ENCODE measurements around the gene OSBPL6.

DNA sequence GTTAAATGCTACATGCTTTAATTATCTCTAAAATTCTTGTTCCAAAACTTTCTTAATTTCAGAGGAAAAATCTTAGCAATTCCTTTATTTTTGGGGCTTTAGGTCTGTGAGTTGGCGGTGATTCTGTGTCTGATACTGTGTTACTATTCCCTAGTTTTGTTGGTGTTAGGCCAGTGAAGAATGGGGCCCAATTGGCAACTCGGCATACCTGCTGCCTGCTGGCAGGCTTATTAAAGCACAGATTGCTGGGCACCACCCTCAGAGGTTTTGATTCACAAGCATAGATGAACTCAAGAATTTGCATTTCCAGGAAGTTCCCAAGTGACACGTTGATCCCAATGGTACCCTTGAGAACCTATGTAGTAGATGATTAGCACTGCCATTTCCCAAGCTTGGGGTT, 101.6 kb downstream of the OSBPL6 start:
- TF ChIP-seq, protein P1, sequence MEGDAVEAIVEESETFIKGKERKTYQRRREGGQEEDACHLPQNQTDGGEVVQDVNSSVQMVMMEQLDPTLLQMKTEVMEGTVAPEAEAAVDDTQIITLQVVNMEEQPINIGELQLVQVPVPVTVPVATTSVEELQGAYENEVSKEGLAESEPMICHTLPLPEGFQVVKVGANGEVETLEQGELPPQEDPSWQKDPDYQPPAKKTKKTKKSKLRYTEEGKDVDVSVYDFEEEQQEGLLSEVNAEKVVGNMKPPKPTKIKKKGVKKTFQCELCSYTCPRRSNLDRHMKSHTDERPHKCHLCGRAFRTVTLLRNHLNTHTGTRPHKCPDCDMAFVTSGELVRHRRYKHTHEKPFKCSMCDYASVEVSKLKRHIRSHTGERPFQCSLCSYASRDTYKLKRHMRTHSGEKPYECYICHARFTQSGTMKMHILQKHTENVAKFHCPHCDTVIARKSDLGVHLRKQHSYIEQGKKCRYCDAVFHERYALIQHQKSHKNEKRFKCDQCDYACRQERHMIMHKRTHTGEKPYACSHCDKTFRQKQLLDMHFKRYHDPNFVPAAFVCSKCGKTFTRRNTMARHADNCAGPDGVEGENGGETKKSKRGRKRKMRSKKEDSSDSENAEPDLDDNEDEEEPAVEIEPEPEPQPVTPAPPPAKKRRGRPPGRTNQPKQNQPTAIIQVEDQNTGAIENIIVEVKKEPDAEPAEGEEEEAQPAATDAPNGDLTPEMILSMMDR (IDR thresholded peaks at IDR 0.05 in 2 of 3, conservative IDR thresholded peaks at IDR 0.05 in 1 of 3; ENCODE audit: control insufficient read depth in 2 of 3, extremely low read depth in 1 of 3, insufficient read depth in 1 of 3, low read depth in 3 of 3, low read length in 3 of 3): no peak
- TF ChIP-seq POLR2A (IDR thresholded peaks at IDR 0.05; ENCODE audit: low read depth, low read length) (no peak), TBL1XR1 (IDR thresholded peaks at IDR 0.05; ENCODE audit: low read depth, low read length) (no peak), SIN3A (IDR thresholded peaks at IDR 0.05; ENCODE audit: low read depth, low read length) (no peak), POLR2AphosphoS5 (IDR thresholded peaks at IDR 0.05; ENCODE audit: low read length) (no peak), IKZF1 (conservative IDR thresholded peaks at IDR 0.05) (no peak), BCL11A (IDR thresholded peaks at IDR 0.05; ENCODE audit: low read depth, low read length) (no peak), NBN (IDR thresholded peaks at IDR 0.05) (no peak)
- TF ChIP-seq, protein P2, sequence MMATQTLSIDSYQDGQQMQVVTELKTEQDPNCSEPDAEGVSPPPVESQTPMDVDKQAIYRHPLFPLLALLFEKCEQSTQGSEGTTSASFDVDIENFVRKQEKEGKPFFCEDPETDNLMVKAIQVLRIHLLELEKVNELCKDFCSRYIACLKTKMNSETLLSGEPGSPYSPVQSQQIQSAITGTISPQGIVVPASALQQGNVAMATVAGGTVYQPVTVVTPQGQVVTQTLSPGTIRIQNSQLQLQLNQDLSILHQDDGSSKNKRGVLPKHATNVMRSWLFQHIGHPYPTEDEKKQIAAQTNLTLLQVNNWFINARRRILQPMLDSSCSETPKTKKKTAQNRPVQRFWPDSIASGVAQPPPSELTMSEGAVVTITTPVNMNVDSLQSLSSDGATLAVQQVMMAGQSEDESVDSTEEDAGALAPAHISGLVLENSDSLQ (IDR thresholded peaks at IDR 0.05): no peak
- TF ChIP-seq, protein P3, sequence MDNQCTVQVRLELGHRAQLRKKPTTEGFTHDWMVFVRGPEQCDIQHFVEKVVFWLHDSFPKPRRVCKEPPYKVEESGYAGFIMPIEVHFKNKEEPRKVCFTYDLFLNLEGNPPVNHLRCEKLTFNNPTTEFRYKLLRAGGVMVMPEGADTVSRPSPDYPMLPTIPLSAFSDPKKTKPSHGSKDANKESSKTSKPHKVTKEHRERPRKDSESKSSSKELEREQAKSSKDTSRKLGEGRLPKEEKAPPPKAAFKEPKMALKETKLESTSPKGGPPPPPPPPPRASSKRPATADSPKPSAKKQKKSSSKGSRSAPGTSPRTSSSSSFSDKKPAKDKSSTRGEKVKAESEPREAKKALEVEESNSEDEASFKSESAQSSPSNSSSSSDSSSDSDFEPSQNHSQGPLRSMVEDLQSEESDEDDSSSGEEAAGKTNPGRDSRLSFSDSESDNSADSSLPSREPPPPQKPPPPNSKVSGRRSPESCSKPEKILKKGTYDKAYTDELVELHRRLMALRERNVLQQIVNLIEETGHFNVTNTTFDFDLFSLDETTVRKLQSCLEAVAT (IDR thresholded peaks at IDR 0.05): no peak
- TF ChIP-seq, protein P4, sequence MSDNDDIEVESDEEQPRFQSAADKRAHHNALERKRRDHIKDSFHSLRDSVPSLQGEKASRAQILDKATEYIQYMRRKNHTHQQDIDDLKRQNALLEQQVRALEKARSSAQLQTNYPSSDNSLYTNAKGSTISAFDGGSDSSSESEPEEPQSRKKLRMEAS (IDR thresholded peaks at IDR 0.05; ENCODE audit: low read depth, low read length): no peak
